M059J (cell line): ENCODE data around the gene DNAJC4. TPM values are rescaled to one million over a fixed set of nuclear protein-coding genes. Genes with fewer than 3 reads are reported as not detected.
A peak's percentile ranks its signal among the peaks of the same experiment; 100 is the strongest.
"Not testable (repeated sequence)": the region's sequence is repeated elsewhere in the genome, so short reads cannot be mapped to it uniquely, and the experiment has no call there.

Experiments used
- DNase-seq: peaks from one replicate; pipeline ENCODE4 v3.0.0-alpha.2; 2012; ENCODE audit warnings: low read depth
- total RNA-seq: library from RNA; depleted of rRNA; stranded (reverse); fragments of >200 nt; shearing (Covaris generic); gene quantifications from 2 replicates; pipeline ENCODE4 v1.2.3, GENCODE V29; 2014

Gene DNAJC4
- total RNA-seq, 1 experiment from 2014 or later: 20.6 TPM

DNA sequence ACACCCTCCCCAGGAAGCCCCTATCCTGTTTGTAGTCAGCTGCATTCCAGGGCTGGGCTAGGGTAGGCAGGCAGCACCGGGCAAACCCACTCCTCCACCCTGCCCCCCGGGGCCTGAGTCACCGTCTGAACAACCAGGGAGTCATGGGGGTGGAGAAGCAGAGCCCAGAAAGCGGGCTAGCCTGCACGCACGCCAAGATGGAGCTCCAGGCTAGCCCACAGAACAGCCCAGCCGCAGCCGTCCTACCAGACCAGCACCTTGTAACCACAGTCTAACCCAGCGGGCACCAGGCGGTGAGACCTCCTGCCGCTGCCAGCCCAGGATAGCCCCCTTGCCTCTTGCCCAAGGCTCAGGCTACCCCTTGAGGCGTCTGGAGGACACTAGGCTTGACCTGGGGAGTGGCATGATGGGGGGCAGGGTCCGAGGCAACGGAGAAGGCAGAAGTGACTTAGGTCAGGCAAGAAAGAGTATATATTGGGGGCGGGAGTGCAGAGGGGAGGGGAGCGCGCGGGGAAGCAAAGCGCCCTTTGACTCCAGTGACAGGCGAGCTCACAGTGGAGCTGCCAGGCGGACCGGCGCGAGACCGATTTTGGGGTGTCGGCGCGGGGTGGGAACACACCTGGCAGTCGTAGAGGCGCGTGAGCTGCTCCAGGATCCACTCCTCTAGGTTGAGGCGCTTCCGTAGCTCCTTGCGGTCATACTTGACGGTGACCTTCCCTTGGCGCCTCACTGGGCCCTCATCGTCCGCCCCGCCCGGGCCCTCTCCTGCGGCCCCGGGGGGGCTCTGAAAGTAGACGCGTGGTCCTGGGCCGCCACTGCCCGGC is 15.7 kb downstream of the DNAJC4 start:
- DNase-seq: peak; percentile 99

DNA sequence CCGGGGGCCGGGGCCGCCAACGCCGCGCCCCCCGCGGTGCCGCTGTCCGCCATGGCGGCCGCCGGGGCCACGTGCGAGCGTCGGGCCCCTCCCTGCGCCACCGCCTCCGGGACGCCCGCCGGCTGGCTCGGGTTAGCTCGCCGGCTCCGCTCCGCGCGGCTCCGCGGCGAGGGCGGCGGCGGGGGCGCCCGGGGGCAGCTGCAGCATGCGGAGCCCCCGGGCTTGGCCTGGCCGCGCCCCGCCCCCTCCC is 16.2 kb downstream of the DNAJC4 start:
- not testable (repeated sequence) for DNase-seq

DNA sequence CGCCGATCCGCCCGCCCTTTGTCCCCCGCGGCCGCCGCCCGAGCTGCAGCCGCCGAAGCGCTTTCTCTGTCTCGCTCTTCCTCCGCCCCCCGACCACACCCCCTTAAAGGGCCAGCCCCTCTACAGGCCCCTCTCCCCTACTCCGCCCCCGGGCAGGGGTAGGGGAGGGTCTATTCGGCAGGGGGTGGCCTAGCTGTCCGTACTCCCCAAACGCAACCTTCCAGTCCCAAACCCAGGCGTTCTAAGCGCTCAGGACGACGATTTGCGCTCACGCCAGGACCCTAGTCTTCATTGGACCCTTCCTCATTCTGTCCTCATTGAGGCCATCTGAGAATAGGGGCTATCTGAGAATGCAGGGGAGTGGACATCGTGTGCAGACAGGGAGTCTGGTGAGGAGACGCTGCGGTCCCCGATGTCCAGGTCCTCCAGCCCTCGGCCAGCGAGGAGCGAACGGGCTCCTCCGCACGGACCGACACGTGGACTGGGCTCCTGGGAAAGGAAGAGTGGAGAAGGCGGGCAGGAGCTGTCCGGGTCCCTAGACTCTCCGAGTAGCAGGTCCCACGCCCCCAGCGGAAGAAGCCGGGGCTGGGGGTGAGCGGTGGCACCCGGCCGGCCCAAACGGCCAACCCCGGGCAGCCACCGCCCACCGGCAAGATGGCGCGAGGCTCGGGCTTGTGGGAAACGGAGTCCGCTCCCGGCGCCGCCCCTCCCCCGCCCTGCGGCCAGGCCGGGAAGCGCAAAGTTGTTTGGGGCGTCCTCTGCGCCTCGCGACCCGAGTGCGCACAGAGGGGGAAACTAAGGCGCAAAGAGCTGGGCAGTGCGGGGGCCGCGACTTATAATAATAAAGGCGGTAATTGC is 16.8 kb downstream of the DNAJC4 start, which contains the start of gene PPP1R14B:
PPP1R14B (minus strand) TSS at position 73 of the 858 bp plus-strand sequence. CDS start 270 bp downstream, outside the sequence.
- peak; percentile 88 for DNase-seq

- DNase-seq: no peak
Observed at GRCh38 chr11:64247729-64248531, 17.6 kb downstream of the DNAJC4 start.

GRCh38 chr11:64248578-64248977 is 18.2 kb downstream of the DNAJC4 start:
- DNase-seq: no peak

GRCh38 chr11:64249038-64249437 is 18.7 kb downstream of the DNAJC4 start:
- no peak for DNase-seq

DNA sequence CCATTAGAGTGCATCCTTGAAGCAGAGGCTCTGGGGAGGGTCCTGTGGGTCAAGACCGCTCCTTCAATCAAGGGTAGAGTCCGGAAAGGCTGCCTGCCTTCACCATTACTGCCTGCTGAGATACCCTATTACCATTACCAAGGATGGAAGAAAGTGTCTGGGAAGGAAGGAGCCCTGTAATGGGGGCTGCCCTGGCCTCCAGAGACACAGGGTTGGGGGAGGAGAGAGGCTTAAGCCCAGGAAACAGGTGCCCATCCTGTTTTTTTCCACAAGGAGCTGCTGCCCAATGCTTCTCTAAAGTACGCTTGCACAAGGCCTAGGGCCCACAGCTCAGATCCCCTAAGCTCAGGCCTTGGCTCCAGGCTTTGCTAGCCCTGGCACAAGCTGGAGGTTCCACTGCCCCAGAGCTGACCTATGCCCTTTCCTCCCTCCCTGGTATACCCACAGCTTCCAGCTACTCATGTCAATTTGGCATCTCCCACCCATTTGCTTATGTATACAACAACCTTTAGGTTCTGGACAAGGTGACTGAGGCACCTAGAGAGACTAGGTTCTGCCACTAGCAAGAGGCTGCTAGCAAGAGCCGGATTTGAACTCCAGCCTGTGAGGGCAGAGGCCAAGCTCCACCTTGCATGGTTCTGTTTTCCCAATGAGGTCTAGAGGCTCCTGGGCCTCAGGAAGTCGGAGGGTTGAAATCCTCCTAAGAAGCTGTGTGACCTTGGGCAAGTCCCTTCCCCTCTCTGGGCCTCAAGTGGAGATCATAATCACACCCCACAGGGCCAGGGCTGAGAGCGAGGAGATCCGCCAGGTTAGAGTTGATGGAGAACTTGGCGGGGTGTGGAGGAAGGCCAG is 19.4 kb downstream of the DNAJC4 start:
- no peak for DNase-seq

- DNase-seq: peak; percentile 40
Observed at GRCh38 chr11:64250415-64251015, 20.2 kb downstream of the DNAJC4 start.

DNA sequence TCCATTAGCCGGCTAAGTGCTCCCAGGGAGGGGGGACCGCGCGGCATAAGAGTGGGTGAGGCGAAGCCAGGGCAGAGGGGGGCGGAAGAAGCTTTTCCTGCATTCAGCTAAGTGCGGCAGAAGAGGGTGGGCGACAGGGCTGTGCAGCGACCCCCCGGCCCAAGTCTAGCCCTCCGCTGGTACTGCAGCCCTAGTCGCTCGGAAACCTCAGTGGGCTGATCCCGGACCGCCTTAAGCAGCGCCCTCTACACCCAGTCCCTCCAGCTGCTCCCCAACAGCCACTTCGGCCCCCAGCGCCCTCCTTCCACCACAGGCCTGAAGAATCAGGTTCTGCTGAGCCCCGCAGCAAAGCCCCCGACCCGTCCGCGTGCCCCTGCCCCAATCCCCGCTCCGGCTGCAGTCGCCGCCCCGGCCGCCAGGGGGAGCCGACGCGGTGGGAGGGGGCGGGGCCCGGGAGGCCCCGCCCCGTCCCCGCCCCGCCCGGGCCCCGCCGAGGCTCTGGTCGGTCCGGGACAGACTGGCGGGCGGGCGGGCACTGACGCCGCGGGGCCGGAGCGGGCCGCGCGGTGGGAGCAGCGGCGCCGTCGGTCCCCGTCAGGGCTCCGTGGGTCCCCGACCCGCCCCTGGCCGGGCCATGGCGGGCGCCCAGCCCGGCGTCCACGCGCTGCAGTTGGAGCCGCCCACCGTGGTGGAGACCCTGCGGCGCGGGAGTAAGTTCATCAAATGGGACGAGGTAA is 20.8 kb downstream of the DNAJC4 start, which contains the start of gene PLCB3:
PLCB3 (plus strand) TSS at position 515 of the 737 bp plus-strand sequence; CDS start at position 635, 120 bp downstream.
- no peak for DNase-seq

DNA sequence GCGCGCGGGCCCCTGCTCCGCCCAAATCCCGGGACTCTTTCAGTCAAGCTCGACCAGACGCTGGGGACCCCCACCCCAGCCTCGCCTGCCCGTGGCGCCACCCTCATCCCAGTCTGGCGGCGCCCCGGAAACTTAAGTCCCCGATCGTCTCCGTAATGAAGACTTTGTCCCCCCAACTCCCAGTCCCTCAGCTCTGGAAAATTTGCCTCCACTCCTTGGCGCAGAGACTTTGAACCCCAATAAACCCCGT is 21.3 kb downstream of the DNAJC4 start:
- no peak for DNase-seq

DNA sequence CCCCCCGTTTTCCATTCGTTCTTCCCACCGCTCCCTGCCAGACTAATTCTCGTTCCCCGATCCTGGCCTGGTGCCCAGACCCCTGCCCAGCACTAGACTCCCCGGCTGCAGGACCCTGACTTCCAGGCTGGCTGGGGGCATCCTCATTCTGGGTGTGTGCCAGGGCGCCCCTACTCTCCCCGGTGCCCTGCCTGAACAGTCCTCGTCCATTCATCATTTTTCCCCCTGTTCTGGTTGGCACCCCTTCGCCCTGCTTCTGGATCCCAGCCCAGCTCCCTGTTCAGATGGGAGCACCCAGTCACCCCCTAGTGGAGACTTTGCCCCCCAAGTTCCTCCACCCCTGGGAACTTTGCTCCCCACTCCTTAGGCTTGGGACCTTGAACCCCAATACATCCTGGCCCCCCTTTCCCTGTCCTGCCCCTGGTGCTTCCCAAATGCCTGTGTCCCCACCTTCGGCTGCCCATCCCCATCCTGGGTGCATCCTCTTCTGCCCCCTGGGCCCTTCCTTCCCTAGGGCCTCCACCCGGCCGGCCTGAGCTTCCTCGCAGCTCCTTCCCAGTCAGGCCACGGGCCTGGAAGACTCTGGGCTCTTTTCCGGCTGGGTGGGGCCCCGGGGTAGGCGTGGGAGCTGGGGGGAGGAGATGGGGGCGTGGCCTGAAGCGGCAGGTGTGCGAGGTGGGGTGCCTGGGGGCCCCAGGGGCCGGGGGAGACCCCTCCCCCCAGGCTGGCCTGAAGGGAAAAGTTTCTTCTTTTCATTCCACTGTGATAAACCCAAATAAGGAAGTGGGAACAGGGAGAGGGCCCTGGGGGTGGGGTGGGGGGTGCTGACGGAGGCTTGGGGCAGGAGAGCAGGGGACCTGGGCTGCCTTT is 21.9 kb downstream of the DNAJC4 start:
- peak; percentile 58 for DNase-seq

- DNase-seq: no peak
Observed at GRCh38 chr11:64253043-64253442, 22.7 kb downstream of the DNAJC4 start.

DNA sequence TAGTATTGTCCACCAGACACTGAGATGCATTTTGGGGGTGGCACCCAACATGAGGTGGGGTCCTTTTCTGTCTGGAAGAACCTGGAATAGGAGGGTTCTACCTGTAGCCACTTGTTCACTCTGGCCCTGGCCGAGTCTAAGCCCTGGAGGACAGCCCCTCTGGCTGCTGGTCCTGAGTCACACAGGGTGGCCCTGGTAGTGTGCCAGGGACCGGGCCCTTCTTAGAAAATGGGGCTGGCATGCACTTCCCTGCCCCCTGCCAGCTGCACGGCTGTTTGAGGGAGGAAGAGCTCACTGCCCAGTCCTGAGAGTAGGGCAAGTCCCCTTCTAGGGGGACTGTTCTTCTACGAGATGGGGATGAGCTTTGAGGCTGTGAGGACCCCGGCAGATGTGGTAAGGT is 23.1 kb downstream of the DNAJC4 start:
- peak; percentile 59 for DNase-seq

- no peak for DNase-seq
Observed at GRCh38 chr11:64254326-64254725, 24.0 kb downstream of the DNAJC4 start.

- no peak for DNase-seq
Observed at GRCh38 chr11:64255135-64256128, 25.1 kb downstream of the DNAJC4 start.

DNA sequence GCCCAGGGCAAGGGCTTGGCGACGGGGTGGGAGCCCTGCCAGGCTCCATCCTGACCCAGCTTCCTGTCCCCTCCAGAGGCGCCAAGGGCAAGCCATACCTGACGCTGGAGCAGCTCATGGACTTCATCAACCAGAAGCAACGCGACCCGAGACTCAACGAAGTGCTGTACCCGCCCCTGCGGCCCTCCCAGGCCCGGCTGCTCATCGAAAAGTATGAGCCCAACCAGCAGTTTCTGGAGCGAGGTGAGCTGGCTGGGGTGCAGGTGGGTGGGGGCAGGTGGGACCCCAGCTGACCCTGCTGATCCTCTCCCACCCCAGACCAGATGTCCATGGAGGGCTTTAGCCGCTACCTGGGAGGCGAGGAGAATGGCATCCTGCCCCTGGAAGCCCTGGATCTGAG is 26.0 kb downstream of the DNAJC4 start:
- DNase-seq: no peak

DNA sequence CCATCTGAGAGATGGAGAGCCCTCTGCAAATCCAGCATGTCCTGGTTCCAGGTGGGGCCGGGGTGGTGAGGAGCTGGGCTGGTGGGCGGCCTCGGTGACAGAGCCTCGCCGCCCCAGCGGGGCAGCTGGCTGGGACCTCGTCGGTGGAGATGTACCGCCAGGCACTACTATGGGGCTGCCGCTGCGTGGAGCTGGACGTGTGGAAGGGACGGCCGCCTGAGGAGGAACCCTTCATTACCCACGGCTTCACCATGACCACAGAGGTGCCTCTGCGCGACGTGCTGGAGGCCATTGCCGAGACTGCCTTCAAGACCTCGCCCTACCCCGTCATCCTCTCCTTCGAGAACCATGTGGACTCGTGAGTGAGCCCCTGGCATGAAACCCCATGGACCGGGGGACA is 28.0 kb downstream of the DNAJC4 start:
- no peak for DNase-seq

DNA sequence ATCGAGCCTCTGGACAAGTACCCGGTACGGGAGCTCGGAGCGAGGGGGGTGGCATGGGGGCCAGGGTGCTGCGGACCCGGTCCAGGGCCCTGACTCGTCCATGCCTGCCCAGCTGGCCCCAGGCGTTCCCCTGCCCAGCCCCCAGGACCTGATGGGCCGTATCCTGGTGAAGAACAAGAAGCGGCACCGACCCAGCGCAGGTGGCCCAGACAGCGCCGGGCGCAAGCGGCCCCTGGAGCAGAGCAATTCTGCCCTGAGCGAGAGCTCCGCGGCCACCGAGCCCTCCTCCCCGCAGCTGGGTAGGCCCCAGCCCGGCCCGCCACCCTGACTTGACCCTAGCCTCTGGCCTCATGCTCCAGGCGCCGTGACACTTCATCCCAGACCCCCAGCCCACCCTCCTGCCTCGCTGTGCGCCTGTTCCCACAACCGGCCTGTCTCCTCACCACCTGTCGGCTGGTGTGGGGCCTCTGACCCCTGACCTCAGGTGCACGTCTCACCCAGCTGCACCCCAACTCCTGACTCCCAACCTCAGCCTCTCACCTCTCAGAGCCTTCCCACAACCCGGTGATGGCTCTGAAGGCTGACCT is 28.7 kb downstream of the DNAJC4 start:
- no peak for DNase-seq
